Karpas-422 (cell line): ENCODE measurements around the gene LRRK1. TPM values are rescaled to one million over a fixed set of nuclear protein-coding genes. Genes with fewer than 3 reads are reported as not detected.

Source experiments
- DNase-seq: peaks from one replicate; pipeline ENCODE4 v3.0.0-alpha.2; 2015
- H2AFZ ChIP-seq: fragments of 200-600 bp; sonication (generic); 2 replicates; pipeline ENCODE4 v1.6.1; 2014; ENCODE audit warnings: antibody characterized with exemption, low read length, mixed read lengths
- H3K27ac ChIP-seq: fragments of 200-600 bp; sonication (generic); 2 replicates; pipeline ENCODE4 v1.5.1; 2014; ENCODE audit warnings: mild to moderate bottlenecking, low read length, moderate library complexity
- H3K27me3 ChIP-seq: fragments of 200-600 bp; sonication (generic); 2 replicates; pipeline ENCODE4 v1.6.1; 2014; ENCODE audit warnings: low read length, mixed read lengths
- H3K36me3 ChIP-seq: fragments of 200-600 bp; sonication (generic); 2 replicates; pipeline ENCODE4 v1.6.1; 2014; ENCODE audit warnings: low read length, mixed read lengths; ENCODE audit not compliant: insufficient read depth
- H3K4me1 ChIP-seq: fragments of 200-600 bp; sonication (generic); 2 replicates; pipeline ENCODE4 v1.6.1; 2014; ENCODE audit warnings: mild to moderate bottlenecking, low read length, mixed read lengths
- H3K4me2 ChIP-seq: fragments of 200-600 bp; sonication (generic); 2 replicates; pipeline ENCODE4 v1.6.1; 2014; ENCODE audit warnings: low read length, low read depth, mild to moderate bottlenecking; ENCODE audit not compliant: poor library complexity, severe bottlenecking
- H3K4me3 ChIP-seq: fragments of 200-600 bp; sonication (generic); 2 replicates; pipeline ENCODE4 v1.5.1; 2014; ENCODE audit warnings: mild to moderate bottlenecking, antibody characterized with exemption, low read length, mixed read lengths
- H3K79me2 ChIP-seq: fragments of 200-600 bp; sonication (generic); 2 replicates; pipeline ENCODE4 v1.6.1; 2014; ENCODE audit warnings: mild to moderate bottlenecking, low read length, mixed read lengths
- H3K9ac ChIP-seq: fragments of 200-600 bp; sonication (generic); 2 replicates; pipeline ENCODE4 v1.6.0; 2014; ENCODE audit warnings: low read length
- H3K9me2 ChIP-seq: fragments of 200-600 bp; sonication (generic), shearing (Covaris generic); replicated peaks from 2 replicates; pipeline ENCODE4 v1.6.0; 2014; ENCODE audit warnings: mild to moderate bottlenecking, low read length, moderate library complexity; ENCODE audit not compliant: insufficient read depth
- H3K9me3 ChIP-seq: fragments of 300-700, 200-600 bp; sonication (generic); 2 replicates; pipeline ENCODE4 v1.6.1; 2014; ENCODE audit warnings: low read length, mixed read lengths
- H4K20me1 ChIP-seq: fragments of 200-600 bp; sonication (generic); 2 replicates; pipeline ENCODE4 v1.6.1; 2014; ENCODE audit warnings: mild to moderate bottlenecking, antibody characterized with exemption, low read length, low read depth; ENCODE audit not compliant: insufficient read depth
- total RNA-seq: library from RNA; depleted of rRNA; stranded (reverse); fragments of >200 nt; shearing (Covaris generic); gene quantifications from 2 replicates; pipeline ENCODE4 v1.2.3, GENCODE V29; 2014; ENCODE audit warnings: low replicate concordance

The LRRK1 gene
- total RNA-seq, 1 experiment from 2014 or later = 46.6 TPM

GRCh38 chr15:101078669-101079323, 159.6 kb downstream of the LRRK1 start:
- Histone ChIP-seq H3K27ac (no peak overlapping the region), H3K27me3 (no peaks in the 10 kb centered on the region), H3K4me2 (no peak overlapping the region), H2AFZ (no peak overlapping the region), H3K4me3 (no peak overlapping the region), H3K9ac (no peak overlapping the region), H3K79me2 (no peaks in the 10 kb centered on the region), H3K36me3 (no peaks in the 10 kb centered on the region), H4K20me1 (0 out of 2 replicates have a peak, but pooled peaks cover 11% of the 10 kb centered on the region), H3K4me1 (no peaks in the 10 kb centered on the region), H3K9me3 (no peaks in the 10 kb centered on the region), H3K9me2 (no peaks in the 10 kb centered on the region)
- no peak for DNase-seq

- Histone ChIP-seq H3K36me3 (no peaks in the 10 kb centered on the region), H3K27me3 (no peaks in the 10 kb centered on the region), H3K79me2 (no peaks in the 10 kb centered on the region), H3K4me1 (no peaks in the 10 kb centered on the region), H4K20me1 (0 out of 2 replicates have a peak, but pooled peaks cover 11% of the 10 kb centered on the region), H3K9me2 (no peaks in the 10 kb centered on the region), H3K9me3 (no peaks in the 10 kb centered on the region), H3K27ac (no peak overlapping the region), H3K4me2 (no peak overlapping the region), H3K9ac (no peak overlapping the region), H2AFZ (no peak overlapping the region), H3K4me3 (no peak overlapping the region)
- no peak for DNase-seq
Measured at GRCh38 chr15:101081900-101082299, 162.7 kb downstream of the LRRK1 start.

GRCh38 chr15:101083336-101084045, 164.3 kb downstream of the LRRK1 start:
- Histone ChIP-seq H3K9me3 (no peaks in the 10 kb centered on the region), H3K27me3 (no peaks in the 10 kb centered on the region), H4K20me1 (0 out of 2 replicates have a peak, but pooled peaks cover 11% of the 10 kb centered on the region), H3K36me3 (no peaks in the 10 kb centered on the region), H3K9ac (no peak overlapping the region), H3K4me2 (no peak overlapping the region), H2AFZ (no peak overlapping the region), H3K4me1 (0 out of 2 replicates have a peak, but pooled peaks cover 1% of the 10 kb centered on the region), H3K27ac (no peak overlapping the region), H3K9me2 (no peaks in the 10 kb centered on the region), H3K79me2 (no peaks in the 10 kb centered on the region), H3K4me3 (no peak overlapping the region)
- no peak for DNase-seq

GRCh38 chr15:101084801-101085200, 165.6 kb downstream of the LRRK1 start:
- H3K9ac ChIP-seq = no peak overlapping the region
- H2AFZ ChIP-seq = no peak overlapping the region
- no peaks in the 10 kb centered on the region for H3K36me3 ChIP-seq
- no peaks in the 10 kb centered on the region for H3K27me3 ChIP-seq
- H3K9me2 ChIP-seq = no peaks in the 10 kb centered on the region
- no peaks in the 10 kb centered on the region for H3K9me3 ChIP-seq
- H3K27ac ChIP-seq = no peak overlapping the region
- peak; percentile 27 for DNase-seq
- H3K4me2 ChIP-seq = no peak overlapping the region
- H4K20me1 ChIP-seq = 0 out of 2 replicates have a peak, but pooled peaks cover 7% of the 10 kb centered on the region
- H3K4me3 ChIP-seq = no peak overlapping the region
- H3K4me1 ChIP-seq = peaks cover 5% of the 10 kb centered on the region; the same call in 1 of the 2 replicates
- no peaks in the 10 kb centered on the region for H3K79me2 ChIP-seq

GRCh38 chr15:101085311-101085700, 166.1 kb downstream of the LRRK1 start:
- Histone ChIP-seq H3K4me3 (no peak overlapping the region), H3K36me3 (no peaks in the 10 kb centered on the region), H3K4me1 (peaks cover 5% of the 10 kb centered on the region; the same call in 1 of the 2 replicates), H3K27me3 (no peaks in the 10 kb centered on the region), H3K9ac (no peak overlapping the region), H3K4me2 (no peak overlapping the region), H3K9me3 (no peaks in the 10 kb centered on the region), H4K20me1 (0 out of 2 replicates have a peak, but pooled peaks cover 3% of the 10 kb centered on the region), H3K27ac (no peak overlapping the region), H2AFZ (no peak overlapping the region), H3K9me2 (no peaks in the 10 kb centered on the region), H3K79me2 (no peaks in the 10 kb centered on the region)
- DNase-seq = peak; percentile 34

GRCh38 chr15:101086394-101087171, 167.4 kb downstream of the LRRK1 start:
- no peaks in the 10 kb centered on the region for H3K79me2 ChIP-seq
- H3K9me2 ChIP-seq = no peaks in the 10 kb centered on the region
- H3K36me3 ChIP-seq = no peaks in the 10 kb centered on the region
- no peak overlapping the region for H3K4me2 ChIP-seq
- H3K27ac ChIP-seq = no peak overlapping the region
- H3K4me1 ChIP-seq = peaks cover 5% of the 10 kb centered on the region; the same call in 1 of the 2 replicates
- DNase-seq = peak; percentile 40
- no peak overlapping the region for H3K4me3 ChIP-seq
- H3K27me3 ChIP-seq = no peaks in the 10 kb centered on the region
- H3K9me3 ChIP-seq = no peaks in the 10 kb centered on the region
- H2AFZ ChIP-seq = no peak overlapping the region
- no peak overlapping the region for H3K9ac ChIP-seq
- 0 out of 2 replicates have a peak, but pooled peaks cover 2% of the 10 kb centered on the region for H4K20me1 ChIP-seq

- H3K9ac ChIP-seq = no peak overlapping the region
- no peaks in the 10 kb centered on the region for H3K9me2 ChIP-seq
- no peaks in the 10 kb centered on the region for H3K79me2 ChIP-seq
- no peak overlapping the region for H3K4me2 ChIP-seq
- H3K27ac ChIP-seq = no peak overlapping the region
- H3K4me3 ChIP-seq = no peak overlapping the region
- peaks cover 5% of the 10 kb centered on the region; the same call in 1 of the 2 replicates for H3K4me1 ChIP-seq
- no peaks in the 10 kb centered on the region for H3K9me3 ChIP-seq
- no peaks in the 10 kb centered on the region for H3K36me3 ChIP-seq
- no peaks in the 10 kb centered on the region for H3K27me3 ChIP-seq
- DNase-seq = no peak
- no peaks in the 10 kb centered on the region for H4K20me1 ChIP-seq
- H2AFZ ChIP-seq = no peak overlapping the region
Measured at GRCh38 chr15:101087172-101087769, 168.1 kb downstream of the LRRK1 start.
